Liver (tissue), 9 donors: Measurements from ENCODE around the gene ZG16B. TPM values are rescaled to one million over a fixed set of nuclear protein-coding genes. Genes with fewer than 3 reads are reported as not detected.

Experiments
- DNase-seq: peaks from one replicate; pipeline ENCODE4 v3.0.0-alpha.2; 2017; ENCODE audit warnings: low spot score
- H3K27ac ChIP-seq, 2 donors: one replicate each; pipeline ENCODE4 v1.7.0; 2013; ENCODE audit warnings: inconsistent platforms in 2 of 2, low read length in 2 of 2, control low read depth in 1 of 2, low read depth in 1 of 2, mild to moderate bottlenecking in 1 of 2
- H3K27me3 ChIP-seq, 4 donors: one replicate each; pipeline versions ENCODE4 v1.6.1 to v1.7.0; 2013; ENCODE audit warnings: low read length in 3 of 4, inconsistent platforms in 1 of 4, mild to moderate bottlenecking in 1 of 4, moderate library complexity in 1 of 4; ENCODE audit not compliant: control insufficient read depth in 4 of 4, insufficient read depth in 4 of 4
- H3K36me3 ChIP-seq, 4 donors: one replicate each; pipeline versions ENCODE4 v1.6.1 to v1.7.0; 2013; ENCODE audit warnings: low read length in 3 of 4, mild to moderate bottlenecking in 3 of 4, low read depth in 1 of 4, moderate library complexity in 1 of 4; ENCODE audit not compliant: control insufficient read depth in 4 of 4, insufficient read depth in 3 of 4
- H3K4me1 ChIP-seq, 4 donors: one replicate each; pipeline versions ENCODE4 v1.6.1 to v1.7.0; 2013; ENCODE audit warnings: low read length in 3 of 4, mild to moderate bottlenecking in 3 of 4, moderate library complexity in 1 of 4; ENCODE audit not compliant: control insufficient read depth in 4 of 4, insufficient read depth in 4 of 4
- H3K4me3 ChIP-seq, 3 donors: one replicate each; pipeline versions ENCODE4 v1.6.1 to v1.7.0; 2013; ENCODE audit warnings: low read length in 3 of 3, control low read depth in 1 of 3, low read depth in 1 of 3, mild to moderate bottlenecking in 1 of 3
- H3K9ac ChIP-seq, 2 donors: one replicate each; pipeline ENCODE4 v1.7.0; 2013; ENCODE audit warnings: low read length in 2 of 2, mild to moderate bottlenecking in 2 of 2, moderate library complexity in 2 of 2, control low read depth in 1 of 2, low read depth in 1 of 2
- H3K9me3 ChIP-seq, 4 donors: one replicate each; pipeline versions ENCODE4 v1.6.1 to v1.7.0; 2013; ENCODE audit warnings: low read length in 3 of 4; ENCODE audit not compliant: control insufficient read depth in 4 of 4
- ATF3 ChIP-seq: IDR thresholded peaks from 2 replicates; pipeline ENCODE4 v1.6.1; 2016; ENCODE audit warnings: antibody characterized with exemption
- CTCF ChIP-seq: fragments of 150-350 bp; IDR thresholded peaks from 2 replicates; pipeline ENCODE4 v1.5.1; 2017; ENCODE audit warnings: improper control_type of control experiment, low read depth, low read length; ENCODE audit not compliant: missing input control
- EGR1 ChIP-seq, 2 donors: IDR thresholded peaks; 2 replicates each; pipeline ENCODE4 v1.6.1; 2016 to 2018; ENCODE audit warnings: antibody characterized with exemption in 2 of 2, low read depth in 2 of 2
- FOXA1 ChIP-seq: IDR thresholded peaks from 2 replicates; pipeline ENCODE4 v1.6.1; 2016; ENCODE audit warnings: antibody characterized with exemption
- FOXA2 ChIP-seq: IDR thresholded peaks from 2 replicates; pipeline ENCODE4 v1.6.1; 2016; ENCODE audit warnings: antibody characterized with exemption
- GABPA ChIP-seq, 2 donors: IDR thresholded peaks in 1 of 2; conservative IDR thresholded peaks in 1 of 2; 2 replicates each; pipeline ENCODE4 v1.6.1; 2016; ENCODE audit warnings: antibody characterized with exemption in 2 of 2, mild to moderate bottlenecking in 1 of 2, moderate library complexity in 1 of 2
- HNF4G ChIP-seq: IDR thresholded peaks from 2 replicates; pipeline ENCODE4 v1.6.1; 2016; ENCODE audit warnings: antibody characterized with exemption
- JUND ChIP-seq, 2 donors: IDR thresholded peaks; 2 replicates each; pipeline ENCODE4 v1.6.1; 2016; ENCODE audit warnings: antibody characterized with exemption in 2 of 2
- MAX ChIP-seq: IDR thresholded peaks from 2 replicates; pipeline ENCODE4 v1.6.1; 2016; ENCODE audit warnings: antibody characterized with exemption
- NR2F2 ChIP-seq: IDR thresholded peaks from 2 replicates; pipeline ENCODE4 v1.6.1; 2016; ENCODE audit warnings: antibody characterized with exemption
- REST ChIP-seq: IDR thresholded peaks from 2 replicates; pipeline ENCODE4 v1.6.1; 2016; ENCODE audit warnings: antibody characterized with exemption, mild to moderate bottlenecking
- RXRA ChIP-seq, 2 donors: IDR thresholded peaks; 2 replicates each; pipeline ENCODE4 v1.6.1; 2017 to 2018; ENCODE audit warnings: antibody characterized with exemption in 2 of 2, mild to moderate bottlenecking in 1 of 2
- SP1 ChIP-seq: IDR thresholded peaks from 2 replicates; pipeline ENCODE4 v1.6.1; 2018; ENCODE audit warnings: antibody characterized with exemption, mild to moderate bottlenecking
- TAF1 ChIP-seq: conservative IDR thresholded peaks from 2 replicates; pipeline ENCODE4 v1.6.1; 2016; ENCODE audit warnings: antibody characterized with exemption, mild to moderate bottlenecking
- ZBTB33 ChIP-seq: IDR thresholded peaks from 2 replicates; pipeline ENCODE4 v1.6.1; 2016; ENCODE audit warnings: antibody characterized with exemption
- WGBS: extraction: QIAGEN DNeasy Blood & Tissue Kit; methylation state at CpG from one replicate; pipeline ENCODE4 v1.1.7; 2013; 5-methylcytosine and 5-hydroxymethylcytosine counted together
- polyA plus RNA-seq, 2 donors: library from polyadenylated mRNA; stranded (reverse) in 1 of 2; unstranded in 1 of 2; fragments of 200-250 nt in 1 of 2; fragments of >200 nt in 1 of 2; fragmentation: Nextera tagmentation in 1 of 2; extraction: Ambion mirVana in 1 of 2; gene quantifications; one replicate each; pipeline versions ENCODE4 v1.2.1 to v1.2.3, GENCODE V29; 2013 to 2015
- total RNA-seq, 2 donors: library from RNA; depleted of rRNA; stranded (reverse); fragments of >200 nt; gene quantifications; one replicate each; pipeline ENCODE4 v1.2.3, GENCODE V29; 2014
- donor health status: healthy.
- donor health status: healthy.
- donor health status: healthy.
- donor health status: healthy.
- donor health status: healthy.

The ZG16B gene
- total and polyA plus RNA-seq, 4 donors = 0.24 to 0.79 (median 0.43) TPM

- no peak for TF ChIP-seq REST
- TF ChIP-seq EGR1 (IDR thresholded peaks at IDR 0.05; ENCODE audit: low read depth in 2 of 2) = no peak
- TF ChIP-seq NR2F2 = no peak
Observed at GRCh38 chr16:2839650-2840450, 9.7 kb downstream of the ZG16B start (continued).

- Histone ChIP-seq H3K36me3 (no peaks in the 10 kb centered on the region), H3K9me3 (no peaks in the 10 kb centered on the region), H3K27me3 (peaks cover 0 to 2% (median 0%) of the 10 kb centered on the region in 4 donors), H3K4me1 (peaks cover 0 to 6% (median 1%) of the 10 kb centered on the region in 4 donors), H3K4me3 (no peak overlapping the region), H3K9ac (no peak overlapping the region), H3K27ac (no peak overlapping the region)
- DNase-seq = no peak
- TF ChIP-seq SP1 = no peak
- no peak for TF ChIP-seq CTCF
- no peak for TF ChIP-seq TAF1
- no peak for TF ChIP-seq ZBTB33
- TF ChIP-seq NR2F2 = no peak
- TF ChIP-seq RXRA (IDR thresholded peaks at IDR 0.05) = no peak
- TF ChIP-seq EGR1 (IDR thresholded peaks at IDR 0.05; ENCODE audit: low read depth in 2 of 2) = no peak
- no peak for TF ChIP-seq FOXA2
- TF ChIP-seq HNF4G = no peak
- no peak for TF ChIP-seq JUND (IDR thresholded peaks at IDR 0.05)
- TF ChIP-seq MAX = no peak
- TF ChIP-seq GABPA (IDR thresholded peaks at IDR 0.05 in 1 of 2, conservative IDR thresholded peaks at IDR 0.05 in 1 of 2) = no peak
- no peak for TF ChIP-seq FOXA1
- TF ChIP-seq ATF3 = no peak
- 69% methylated on average over 12 of the region's 12 CpGs for WGBS
Observed at GRCh38 chr16:2840914-2841313, 10.8 kb downstream of the ZG16B start.
